Thyroid gland (tissue), 4 donors: ENCODE measurements around the gene LAMP1.

Source experiments
- CTCF ChIP-seq, 6 experiments: fragments of 200-600 bp in 3 of 6; fragments of 450-650 bp in 3 of 6; sonication (generic) in 3 of 6; IDR thresholded peaks; one replicate each; pipeline ENCODE4 v1.5.1; 2016 to 2019; ENCODE audit warnings: antibody characterized with exemption in 6 of 6, mild to moderate bottlenecking in 2 of 6, inconsistent platforms in 1 of 6, moderate library complexity in 1 of 6
- POLR2A ChIP-seq, 2 donors: fragments of 450-650 bp; IDR thresholded peaks; one replicate each; pipeline ENCODE4 v1.6.1; 2017; ENCODE audit warnings: antibody characterized with exemption in 2 of 2, mild to moderate bottlenecking in 2 of 2, moderate library complexity in 1 of 2

- TF ChIP-seq CTCF (IDR thresholded peaks at IDR 0.05) (no peak), POLR2A (IDR thresholded peaks at IDR 0.05) (no peak)
Measured at GRCh38 chr13:113273851-113274590, 23.0 kb upstream of the LAMP1 start.
